ENCODE data around the gene SLC15A1.

SLC15A1 gene

DNA sequence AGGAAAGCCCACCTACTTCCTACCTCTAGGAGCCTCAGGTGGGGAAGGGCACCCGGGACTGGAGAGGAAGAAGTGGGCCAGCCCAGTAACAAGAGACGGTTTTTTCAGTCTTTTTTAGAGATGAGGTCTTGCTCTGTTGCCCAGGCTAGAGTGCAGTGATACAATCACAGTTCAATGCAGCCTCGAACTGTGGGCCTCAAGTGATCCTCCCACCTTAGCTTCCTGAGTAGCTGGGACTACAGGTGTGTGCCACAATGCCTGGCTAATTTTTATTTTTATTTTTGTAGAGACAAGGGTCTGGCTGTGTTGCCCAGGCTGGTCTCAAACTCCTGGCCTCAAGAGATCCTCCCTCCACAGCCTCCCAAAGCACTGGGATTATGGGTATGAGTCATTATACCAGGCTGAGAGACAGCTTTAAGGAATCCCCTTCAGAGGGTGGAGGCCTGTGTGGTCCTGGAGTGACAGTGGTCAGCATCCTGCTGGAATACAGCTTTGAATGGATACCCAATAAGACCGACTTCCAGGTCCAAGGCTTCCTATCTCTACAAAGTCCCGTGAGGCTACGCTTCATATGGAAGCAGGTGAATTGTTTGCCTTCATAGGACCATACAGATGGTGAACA is 63.0 kb downstream of the SLC15A1 start:
- no peak for DNase-seq

DNA sequence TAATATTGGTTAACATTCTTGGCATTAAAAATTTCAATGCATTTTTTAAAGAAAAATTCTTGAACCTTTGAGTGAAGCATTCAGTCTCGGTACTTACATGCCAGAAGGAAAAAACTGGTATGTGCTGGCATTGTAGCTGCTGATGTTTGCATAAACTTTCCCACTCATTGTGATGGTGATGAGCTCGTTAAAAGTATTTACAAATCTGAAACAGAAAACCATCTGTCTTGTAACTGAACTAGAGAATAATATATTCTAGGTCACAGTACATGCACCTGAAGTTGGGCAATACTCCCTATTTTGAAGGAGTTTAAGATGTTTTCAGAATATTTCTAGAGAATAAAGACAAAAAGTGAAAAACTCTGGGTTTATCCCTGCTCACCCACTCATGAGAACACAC is 64.1 kb downstream of the SLC15A1 start:
- DNase-seq = no peak

DNA sequence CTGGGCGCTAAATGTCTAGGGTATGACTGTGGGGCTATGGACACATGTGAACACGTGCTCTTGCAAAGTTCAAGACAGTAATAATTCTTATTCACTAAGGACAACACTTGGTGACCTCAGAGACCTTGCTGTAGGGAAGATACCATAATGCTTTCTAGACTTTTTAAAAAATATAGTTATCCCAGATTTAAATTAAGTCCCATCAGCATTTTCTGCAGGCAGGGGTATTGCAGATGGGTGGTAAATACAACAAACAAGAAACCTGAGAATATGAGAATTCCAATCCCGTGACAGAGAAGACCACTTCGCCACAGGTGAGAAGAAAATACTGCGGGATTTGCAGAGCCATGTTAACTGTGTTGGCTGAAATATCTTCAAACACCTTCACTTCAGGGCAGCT is 65.2 kb downstream of the SLC15A1 start:
- no peak for DNase-seq

DNA sequence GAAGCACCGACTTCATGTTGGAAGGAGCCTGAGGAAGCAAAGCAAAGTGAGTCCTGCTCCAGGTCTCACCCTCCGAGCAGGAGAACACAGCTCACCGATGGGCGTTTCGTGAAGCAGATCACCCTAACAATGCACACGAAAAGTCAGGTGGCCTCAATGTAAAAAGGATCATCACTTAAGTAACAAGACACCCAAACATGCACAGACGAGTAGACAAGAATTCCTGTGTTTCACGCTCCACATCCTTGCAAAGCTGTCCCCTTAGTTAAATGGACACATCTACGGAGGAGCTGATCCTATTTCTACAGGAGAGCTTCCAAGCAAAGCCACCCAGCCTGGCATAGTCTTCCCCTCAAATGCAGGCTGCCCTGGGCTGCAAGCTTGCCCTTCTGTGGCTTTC is 66.2 kb downstream of the SLC15A1 start:
- no peak for DNase-seq

DNA sequence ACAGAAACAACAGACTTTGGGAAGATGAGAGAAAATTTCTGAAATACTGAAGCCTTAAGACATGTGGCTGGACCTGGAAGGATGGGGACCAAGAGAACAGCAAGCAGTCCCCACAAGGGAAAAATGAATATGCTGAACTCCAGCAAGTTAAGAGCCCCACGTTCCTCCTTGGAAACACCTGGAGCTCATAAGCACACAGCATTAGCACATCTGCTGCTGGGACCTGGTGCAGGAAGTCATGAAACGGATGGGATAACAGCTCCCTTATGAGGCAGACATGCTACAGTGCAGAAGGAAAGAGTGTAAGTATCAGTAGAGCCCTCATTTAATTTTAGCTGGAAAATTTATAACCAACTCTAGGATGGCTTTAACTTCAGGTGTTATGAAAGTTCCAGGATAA is 67.3 kb downstream of the SLC15A1 start:
- DNase-seq = no peak

DNA sequence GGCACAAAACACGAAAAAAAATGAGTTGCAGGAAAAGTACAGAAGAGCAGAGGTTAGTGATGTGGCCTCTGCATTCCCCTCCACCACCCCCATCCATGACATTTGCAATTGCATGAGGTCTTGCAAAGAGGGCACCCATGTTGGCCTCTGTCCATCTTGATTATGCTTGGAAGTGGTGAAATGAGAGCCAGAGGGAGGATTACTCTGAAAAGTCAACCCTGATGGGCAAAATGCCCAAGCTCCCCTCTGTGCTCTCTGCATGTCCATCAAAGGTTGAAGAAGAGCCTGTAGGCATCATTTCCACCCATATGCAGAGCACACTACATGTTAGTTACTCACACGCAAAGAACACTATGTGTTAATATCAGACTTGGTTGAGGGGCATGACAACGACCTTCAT is 71.4 kb downstream of the SLC15A1 start:
- DNase-seq = no peak

DNA sequence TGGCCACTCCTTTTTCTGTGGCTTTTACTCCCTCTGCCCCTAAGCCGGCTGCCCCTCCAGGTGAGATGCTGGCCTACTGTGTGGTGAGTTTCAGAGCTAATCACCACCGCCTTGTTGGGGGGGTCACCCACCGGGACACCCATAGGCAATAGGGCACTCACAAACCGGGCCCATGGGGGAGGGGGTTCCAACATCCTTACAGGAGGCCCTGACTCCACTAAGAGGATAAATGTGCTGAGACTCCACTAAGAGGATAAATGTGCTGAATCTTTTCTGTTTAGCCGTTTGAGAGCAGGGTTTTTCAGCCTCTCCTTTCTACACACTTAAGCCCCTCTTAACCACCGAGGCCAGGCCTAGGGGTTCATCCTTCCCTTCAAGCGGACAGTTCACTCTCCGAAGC is 73.7 kb downstream of the SLC15A1 start:
- no peak for DNase-seq

DNA sequence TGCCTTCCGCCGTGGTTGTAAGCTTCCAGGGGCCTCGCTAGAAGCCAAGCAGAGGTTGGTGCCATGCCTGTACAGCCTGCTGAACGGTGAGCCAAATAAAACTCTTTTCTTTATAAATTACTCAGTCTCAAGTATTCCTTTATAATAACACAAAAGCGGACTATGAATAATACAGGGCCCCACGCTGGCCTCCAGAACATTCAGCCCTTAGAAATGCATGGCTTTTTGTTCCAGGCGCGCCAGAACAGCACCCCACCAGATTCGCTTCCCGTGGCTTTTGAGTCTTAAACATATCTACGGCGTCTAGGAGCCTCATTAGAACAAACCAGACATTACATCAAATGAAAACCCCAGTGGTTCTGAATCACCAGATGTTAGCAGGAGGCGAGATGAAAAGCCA is 75.1 kb downstream of the SLC15A1 start:
- no peak for DNase-seq

DNA sequence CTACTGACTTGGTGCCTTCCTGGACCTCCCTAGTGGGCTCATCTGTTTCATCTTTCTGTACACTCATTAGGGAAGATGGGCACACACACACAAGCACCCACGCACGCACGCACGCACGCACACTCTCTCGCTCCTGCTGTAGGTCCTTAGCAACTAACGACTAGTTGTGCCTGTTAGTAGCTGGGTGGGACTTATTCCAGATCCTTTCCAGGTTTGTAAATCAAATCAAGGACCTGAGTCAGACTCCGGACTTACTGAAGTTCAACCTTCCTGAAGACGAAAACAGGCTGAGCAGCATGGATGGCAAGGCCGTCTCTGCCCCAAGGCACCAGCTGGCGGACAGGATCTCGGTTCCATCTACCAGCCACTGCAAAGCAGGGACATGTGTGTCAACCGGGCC is 76.2 kb downstream of the SLC15A1 start:
- no peak for DNase-seq

DNA sequence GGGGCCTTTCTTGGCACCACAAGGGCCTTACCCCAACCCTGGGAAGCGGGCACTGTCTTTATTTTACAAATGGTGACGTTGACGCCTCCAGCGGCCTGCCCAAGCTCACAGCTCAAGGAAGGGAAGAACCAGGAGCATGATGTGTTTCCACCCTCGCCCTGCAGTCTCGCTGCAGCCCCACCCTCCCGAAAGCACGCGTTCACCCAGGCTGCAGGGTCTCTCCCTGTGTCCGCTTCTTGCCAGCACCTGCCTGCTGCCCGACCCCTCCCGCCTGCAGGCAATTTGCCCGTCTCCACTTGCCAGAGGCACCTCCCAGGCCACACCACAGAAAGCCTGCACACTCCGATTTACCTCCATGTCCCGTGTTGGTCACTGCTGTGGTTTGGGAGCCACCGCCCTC is 76.6 kb downstream of the SLC15A1 start:
- no peak for DNase-seq

DNA sequence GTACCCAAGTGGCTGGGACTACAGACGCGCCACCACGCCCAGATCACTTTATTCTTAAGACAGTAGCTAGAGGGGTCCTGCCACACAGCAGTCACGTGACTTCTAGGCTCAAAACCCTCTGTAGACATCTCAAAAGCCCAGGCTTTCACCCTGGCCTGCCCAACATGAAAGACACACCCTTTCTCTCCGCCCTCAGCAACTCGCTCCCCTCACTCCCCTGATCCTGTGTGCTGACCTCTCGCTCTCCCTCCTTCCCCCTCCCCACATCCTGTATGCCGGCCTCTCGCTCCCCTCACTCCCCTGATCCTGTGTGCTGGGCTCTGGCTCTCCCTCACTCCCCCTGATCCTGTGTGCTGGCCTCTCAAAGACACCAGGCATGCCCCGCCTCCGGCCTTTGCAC is 77.4 kb downstream of the SLC15A1 start:
- DNase-seq = no peak

DNA sequence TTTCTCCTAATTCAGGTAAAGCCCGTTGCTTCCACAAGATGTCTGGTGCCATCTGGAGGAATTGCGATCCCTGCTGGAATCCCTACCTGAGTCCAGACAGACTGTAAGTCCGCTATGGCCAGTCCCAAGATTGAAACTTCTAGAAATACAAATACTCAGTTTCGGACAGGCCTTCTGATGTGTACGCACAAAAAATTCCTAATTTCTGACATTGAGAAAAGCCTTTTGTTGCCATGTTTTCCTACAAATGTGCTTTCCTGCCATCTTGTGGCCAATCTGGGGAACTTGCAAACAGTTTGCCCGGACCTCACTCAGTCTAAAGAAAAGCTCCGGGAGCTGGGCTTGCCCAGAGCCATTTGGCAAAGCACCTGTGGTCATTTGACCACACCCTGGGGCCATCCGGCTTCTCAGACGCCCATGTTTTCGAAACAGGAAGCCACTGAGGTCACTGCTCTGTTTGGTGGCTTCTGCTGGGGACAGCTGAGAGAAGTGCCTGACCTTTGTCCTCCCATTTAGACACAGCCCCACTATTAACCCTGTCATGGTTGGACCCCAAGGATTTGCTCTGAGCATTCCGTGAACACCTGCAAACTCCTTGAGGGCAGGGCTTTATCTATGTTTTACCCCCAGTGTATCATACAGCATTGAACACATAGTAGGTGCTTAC is 79.4 kb downstream of the SLC15A1 start:
- peak; percentile 57 to 60 for DNase-seq

DNA sequence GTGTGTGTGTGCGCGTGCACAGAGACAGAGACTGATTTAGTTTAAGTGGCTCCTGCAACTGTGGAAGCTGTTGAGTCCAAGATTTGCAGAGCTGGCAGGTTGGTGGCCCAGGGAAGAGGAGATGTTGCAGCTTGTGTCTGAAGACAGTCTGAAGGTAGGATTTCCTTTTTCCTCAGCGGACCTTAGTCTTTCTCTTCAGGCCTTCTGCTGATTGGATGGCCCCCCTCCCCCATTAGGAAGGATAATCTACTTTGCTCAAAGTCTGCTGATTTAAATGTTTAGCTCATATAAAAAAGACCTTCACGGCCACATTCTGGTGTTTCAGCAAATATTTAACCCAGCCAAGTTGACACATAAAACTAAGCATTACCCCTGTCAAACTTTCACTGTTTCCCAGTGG is 84.3 kb downstream of the SLC15A1 start:
- DNase-seq = no peak

DNA sequence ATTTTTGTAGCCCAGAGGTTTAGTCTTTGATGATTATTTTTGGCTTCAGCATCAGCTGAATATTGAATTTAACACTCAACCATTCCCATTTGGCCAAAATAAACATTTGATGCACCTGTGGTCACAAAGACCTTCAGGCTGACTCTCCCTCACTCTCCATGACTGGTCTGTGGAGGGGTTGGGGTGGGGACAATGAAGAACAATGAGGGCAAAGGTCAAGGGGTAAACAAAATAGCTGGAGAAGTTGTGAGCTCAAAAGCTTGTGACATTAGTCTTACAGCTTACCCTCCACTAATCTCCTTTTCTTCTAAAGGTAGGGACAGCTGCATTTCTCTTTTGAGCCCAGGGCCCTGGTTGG is 86.9 kb downstream of the SLC15A1 start:
- DNase-seq = no peak

DNA sequence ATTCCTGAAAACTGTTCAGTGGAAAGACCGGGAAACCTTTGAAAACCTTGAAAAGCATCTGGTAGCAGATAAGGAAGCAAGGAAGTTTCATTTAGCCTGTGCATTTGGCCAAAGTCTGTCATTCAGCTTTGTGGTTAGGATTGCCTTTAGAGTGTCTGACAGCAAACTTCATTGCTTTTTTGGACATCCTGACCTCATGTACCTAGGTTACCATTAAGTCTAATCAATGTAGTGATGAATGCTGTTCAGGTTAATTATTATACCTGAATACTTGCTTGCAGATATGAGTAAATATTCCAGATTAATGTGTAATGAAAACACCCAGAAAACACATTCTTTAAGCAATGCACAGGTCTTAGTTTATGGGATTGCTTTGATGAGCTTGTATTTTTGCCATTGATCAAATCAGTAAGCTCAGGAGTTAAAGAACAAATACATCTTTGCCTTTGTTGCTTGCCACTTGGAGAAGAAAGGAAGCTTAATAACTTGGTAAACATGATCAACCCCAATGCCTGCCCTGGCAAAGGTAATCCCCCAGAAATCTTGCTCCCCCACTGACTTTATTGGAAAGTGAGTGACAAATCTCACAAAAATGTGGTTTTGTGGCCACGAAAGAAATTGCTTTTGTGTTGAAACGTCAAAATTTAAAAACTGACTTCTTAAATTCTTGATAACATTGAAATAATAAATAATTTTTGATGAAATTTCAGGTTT is 87.4 kb downstream of the SLC15A1 start:
- no peak for DNase-seq

DNA sequence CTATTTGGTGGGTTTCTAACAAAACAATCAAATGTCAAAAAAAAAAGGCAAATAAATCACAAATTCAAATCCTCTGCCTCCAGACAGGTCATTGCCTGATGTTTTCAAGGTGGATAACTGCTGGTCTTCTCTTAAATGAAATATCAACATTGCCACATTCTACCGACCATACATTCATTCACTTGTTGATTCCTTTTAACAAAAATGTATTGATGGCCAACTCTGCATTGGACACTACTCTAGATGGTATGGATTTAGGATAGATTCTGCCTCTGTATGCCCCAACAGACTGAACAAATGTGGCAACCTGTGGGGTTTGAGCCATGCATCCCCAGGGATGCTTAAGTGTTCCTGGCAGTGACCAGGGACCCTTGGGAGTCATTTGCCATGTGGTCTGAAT is 88.0 kb downstream of the SLC15A1 start:
- no peak for DNase-seq

DNA sequence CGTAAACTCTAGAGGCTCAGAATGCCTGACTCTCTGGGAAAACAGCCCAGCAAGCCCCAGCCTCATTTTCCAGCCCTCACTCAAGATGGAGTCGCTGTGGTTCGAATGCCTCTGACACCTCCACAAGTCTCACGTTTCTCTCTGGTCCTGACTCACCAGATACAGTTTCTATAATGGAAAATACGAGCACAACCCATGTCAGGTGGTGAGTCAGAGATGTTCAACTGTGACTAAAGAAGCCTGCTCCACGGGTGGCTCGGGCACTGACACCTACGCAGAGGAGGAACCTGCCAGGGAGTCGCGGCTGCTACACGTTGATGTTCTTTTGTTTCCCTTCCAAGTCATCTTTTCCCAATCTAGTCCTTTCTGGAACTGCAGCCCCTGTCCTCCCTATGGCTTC is 88.4 kb downstream of the SLC15A1 start:
- no peak for DNase-seq

DNA sequence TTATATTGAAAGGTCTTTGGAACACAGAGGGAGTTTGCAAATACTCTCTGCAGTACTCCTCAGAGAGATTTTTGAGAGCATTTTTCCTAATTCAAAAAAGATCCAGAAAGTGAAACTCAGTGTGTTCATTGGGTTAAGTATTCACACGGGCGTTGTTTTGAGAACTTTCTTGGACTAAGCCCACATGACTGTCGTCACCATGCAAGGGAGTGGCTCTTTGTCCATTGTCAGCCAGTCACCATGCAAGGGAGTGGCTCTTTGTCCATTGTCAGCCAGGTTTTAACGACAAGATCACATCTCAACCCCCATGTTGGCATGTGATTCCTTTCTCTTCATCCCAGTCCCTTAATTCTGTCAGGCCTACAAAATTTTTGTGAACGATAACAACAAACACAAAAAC is 94.3 kb downstream of the SLC15A1 start:
- no peak for DNase-seq

DNA sequence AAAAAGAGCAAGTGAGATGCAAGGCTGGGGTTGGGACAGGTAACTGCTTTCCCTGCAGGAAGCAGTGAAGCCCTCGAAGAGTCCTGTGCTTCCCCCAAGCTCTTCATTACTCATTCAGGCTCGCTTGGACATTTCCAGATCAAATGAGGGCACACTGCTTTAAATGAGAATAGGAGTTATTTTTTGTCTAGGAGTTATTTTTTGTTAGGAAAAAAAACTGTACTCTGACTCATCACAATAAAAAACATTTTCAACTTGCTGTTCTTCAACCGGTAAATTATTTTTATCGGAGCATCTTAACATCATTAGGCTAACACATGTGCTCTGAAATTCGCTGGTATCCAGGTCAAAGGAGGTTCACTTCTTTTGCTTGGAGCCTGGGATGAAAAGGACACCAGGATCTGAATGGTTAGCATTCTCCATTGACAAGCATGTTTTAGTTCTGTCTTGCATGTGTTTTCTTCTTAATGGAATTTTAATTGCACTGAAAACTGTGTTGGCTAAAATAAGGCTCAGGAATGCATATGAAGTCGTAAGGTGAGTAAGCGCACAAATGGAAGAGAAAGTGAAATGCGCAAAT is 94.9 kb downstream of the SLC15A1 start:
- no peak for DNase-seq

DNA sequence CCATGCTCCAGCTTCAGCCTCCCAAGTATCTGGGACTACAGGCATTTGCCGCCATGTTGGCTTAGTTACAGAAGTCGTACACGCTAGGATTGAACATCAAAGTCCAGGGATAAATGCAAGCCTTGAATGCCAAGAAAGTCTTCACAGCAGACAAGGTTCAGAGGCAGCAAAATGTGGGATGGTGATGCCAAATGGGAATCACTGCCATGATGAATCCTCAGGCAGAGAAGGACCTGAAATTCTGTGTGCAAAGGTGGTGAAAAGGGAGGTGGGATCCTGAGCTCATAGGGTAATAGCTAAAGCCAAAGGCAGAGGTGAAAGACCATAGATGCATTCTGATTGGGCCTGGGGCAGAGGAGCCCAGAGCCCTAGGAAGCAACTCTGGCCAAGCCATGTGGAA is 96.2 kb downstream of the SLC15A1 start:
- no peak for DNase-seq

DNA sequence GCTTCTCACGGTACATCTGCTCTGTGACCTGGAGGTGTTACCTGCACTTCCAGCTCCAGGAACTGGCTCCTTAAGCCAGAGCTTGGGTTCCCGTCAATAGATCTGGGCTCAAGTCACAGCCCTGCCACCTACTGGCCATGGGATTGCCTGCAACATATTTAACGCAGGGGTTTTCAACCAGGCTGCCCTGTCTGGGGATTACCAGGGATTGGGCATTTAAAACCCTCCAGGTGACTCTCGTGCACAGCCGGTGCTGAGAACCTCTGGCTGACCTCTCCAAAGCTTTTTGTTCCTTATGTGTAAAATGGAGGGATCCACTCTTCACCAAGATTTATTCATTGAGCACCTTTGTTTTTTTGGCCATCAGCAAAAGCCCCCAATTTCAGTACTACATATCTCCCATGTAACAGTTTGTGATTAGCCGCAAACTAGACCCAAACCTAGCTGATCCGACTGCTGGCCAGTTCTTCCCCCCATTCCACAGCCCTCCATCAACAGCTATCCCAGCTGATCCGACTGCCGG is 98.9 kb downstream of the SLC15A1 start:
- DNase-seq = peak; percentile 74 to 78

DNA sequence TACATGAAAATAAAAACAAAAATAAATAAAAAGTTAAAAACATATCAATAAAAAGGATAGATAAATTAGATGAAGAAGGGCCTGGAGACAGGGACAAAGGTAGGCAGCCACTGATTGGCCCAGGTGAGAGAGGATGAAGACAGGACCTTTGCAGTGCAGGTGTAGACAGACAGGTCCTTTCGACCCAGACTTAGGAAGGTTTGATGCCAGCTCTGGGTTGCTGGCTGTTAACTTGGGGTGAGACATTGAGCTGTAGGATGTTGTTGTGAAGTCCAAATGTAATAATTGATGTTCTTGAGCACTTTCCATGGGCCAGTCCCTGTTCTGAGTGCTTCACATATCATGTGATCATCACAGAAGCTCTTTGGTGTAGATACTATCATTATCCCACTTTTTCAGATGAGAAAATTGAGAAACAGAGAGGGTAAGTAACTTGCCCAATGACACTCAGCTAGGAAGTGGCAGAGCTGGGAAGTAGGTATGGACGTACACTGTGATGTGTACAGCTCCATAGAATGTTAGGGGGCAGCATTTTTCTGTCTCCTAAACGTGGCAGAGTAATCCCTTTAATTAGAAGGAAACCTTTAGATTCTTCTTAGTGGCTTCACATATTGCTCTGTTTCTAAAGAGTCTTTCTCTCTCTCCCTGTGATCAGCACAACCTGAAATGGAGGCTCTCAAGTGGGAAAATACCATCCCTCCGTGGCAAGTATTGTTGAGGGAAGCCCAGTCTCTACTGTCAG is 99.6 kb downstream of the SLC15A1 start:
- no peak for DNase-seq

DNA sequence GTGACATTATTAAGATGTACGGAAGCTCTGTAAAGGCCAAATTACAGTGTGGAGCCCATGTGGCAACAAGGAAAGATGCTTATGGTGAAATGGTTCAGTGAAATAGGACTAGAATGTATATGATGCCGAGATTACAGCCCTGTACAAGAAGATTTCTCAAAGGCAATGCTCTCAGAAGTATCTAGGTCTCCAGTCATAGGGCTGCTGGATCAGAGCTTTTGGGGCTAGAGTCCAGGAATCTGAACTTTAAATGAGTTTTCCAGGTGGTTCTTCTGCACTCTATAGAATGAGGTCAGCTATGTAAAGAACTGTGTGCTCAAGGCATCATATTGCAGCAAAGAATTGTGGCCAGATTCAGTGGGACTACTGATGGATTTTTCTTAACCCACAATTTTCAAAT is 100.2 kb downstream of the SLC15A1 start:
- DNase-seq = no peak
